GM23338 (cell line): ENCODE results near the gene PLA2G6. TPM values are rescaled to one million over a fixed set of nuclear protein-coding genes. Genes with fewer than 3 reads are reported as not detected.
A peak's percentile ranks its signal among the peaks of the same experiment; 100 is the strongest.

Source experiments
- ATAC-seq: fragments of 200-7000 bp; cut with Tn5 transposase; 3 replicates; pipeline ENCODE4 v1.9.1; 2020
- DNase-seq: peaks from one replicate; pipeline ENCODE4 v3.0.0-alpha.2; 2015; ENCODE audit warnings: low spot score
- H2AFZ ChIP-seq: fragments of 200-600 bp; sonication (generic); 2 replicates; pipeline ENCODE4 v1.8.0; 2016; ENCODE audit warnings: antibody characterized with exemption, mild to moderate bottlenecking, moderate library complexity
- H3F3A ChIP-seq: fragments of 200-600 bp; sonication (generic); replicated peaks from 2 replicates; pipeline ENCODE4 v1.8.0; 2017; ENCODE audit warnings: antibody characterized with exemption, mixed run types, low read depth
- H3K27ac ChIP-seq: fragments of 200-600 bp; sonication (generic); 2 replicates; pipeline ENCODE4 v1.6.1; 2016; ENCODE audit warnings: low read depth
- H3K27me3 ChIP-seq: fragments of 200-600 bp; sonication (generic); 2 replicates; pipeline ENCODE4 v1.8.0; 2016; ENCODE audit warnings: mild to moderate bottlenecking, mixed run types, moderate library complexity; ENCODE audit not compliant: insufficient read depth
- H3K36me3 ChIP-seq: fragments of 200-600 bp; sonication (generic); 2 replicates; pipeline ENCODE4 v1.8.0; 2016; ENCODE audit warnings: mild to moderate bottlenecking; ENCODE audit not compliant: insufficient read depth
- H3K4me1 ChIP-seq: fragments of 200-600 bp; sonication (generic); 2 replicates; pipeline ENCODE4 v1.8.0; 2016; ENCODE audit warnings: mild to moderate bottlenecking, moderate library complexity; ENCODE audit not compliant: insufficient read depth
- H3K4me2 ChIP-seq: fragments of 200-600 bp; sonication (generic); 2 replicates; pipeline ENCODE4 v1.7.1; 2017; ENCODE audit warnings: mixed run types
- H3K4me3 ChIP-seq: fragments of 200-600 bp; sonication (generic); 2 replicates; pipeline ENCODE4 v1.6.1; 2016; ENCODE audit warnings: mixed run types
- H3K79me2 ChIP-seq: fragments of 200-600 bp; sonication (generic); replicated peaks from 2 replicates; pipeline ENCODE4 v1.8.0; 2017; ENCODE audit warnings: mild to moderate bottlenecking; ENCODE audit not compliant: insufficient read depth
- H3K9me2 ChIP-seq: fragments of 200-600 bp; sonication (generic); 2 replicates; pipeline ENCODE4 v1.8.0; 2017; ENCODE audit not compliant: insufficient read depth
- H4K20me1 ChIP-seq: fragments of 200-600 bp; sonication (generic); replicated peaks from 2 replicates; pipeline ENCODE4 v1.8.0; 2017; ENCODE audit warnings: mild to moderate bottlenecking; ENCODE audit not compliant: insufficient read depth
- H3K27ac Mint-ChIP-seq: 2 replicates; pipeline ENCODE4 v1.8.0; 2020; ENCODE audit warnings: inconsistent platforms, mild to moderate bottlenecking, moderate library complexity, mixed read lengths
- H3K27me3 Mint-ChIP-seq: 3 replicates; pipeline ENCODE4 v1.8.0; 2022; ENCODE audit warnings: low read depth, mild to moderate bottlenecking, moderate library complexity, mixed read lengths, inconsistent platforms; ENCODE audit not compliant: insufficient read depth, poor library complexity
- H3K36me3 Mint-ChIP-seq: 3 replicates; pipeline ENCODE4 v1.8.0; 2021; ENCODE audit warnings: low read depth, mild to moderate bottlenecking, inconsistent platforms, moderate library complexity, mixed read lengths
- H3K4me1 Mint-ChIP-seq: 3 replicates; pipeline ENCODE4 v1.8.0; 2020; ENCODE audit warnings: mild to moderate bottlenecking, inconsistent platforms, mixed read lengths
- H3K4me3 Mint-ChIP-seq: 3 replicates; pipeline ENCODE4 v1.8.0; 2021; ENCODE audit warnings: moderate library complexity, mild to moderate bottlenecking, inconsistent platforms, mixed read lengths
- H3K9me3 Mint-ChIP-seq: 3 replicates; pipeline ENCODE4 v1.8.0; 2020; ENCODE audit warnings: moderate library complexity, mild to moderate bottlenecking, inconsistent platforms, mixed read lengths
- CREB1 ChIP-seq: fragments of 250-450 bp; sonication (Bioruptor Pico); IDR thresholded peaks from 2 replicates; pipeline ENCODE4 v1.5.0; 2020; ENCODE audit warnings: low read depth, mild to moderate bottlenecking, moderate library complexity
- CTCF ChIP-seq, 2 experiments: fragments of 200-600 bp in 1 of 2; sonication (generic) in 1 of 2; conservative IDR thresholded peaks; 2 replicates each; pipeline versions ENCODE4 v1.5.1 to v1.6.1; 2016 to 2017; ENCODE audit warnings: antibody characterized with exemption in 2 of 2, low read depth in 2 of 2, mild to moderate bottlenecking in 2 of 2, moderate library complexity in 1 of 2
- ETS1 ChIP-seq: IDR thresholded peaks from 2 replicates; pipeline ENCODE4 v1.6.1; 2016; ENCODE audit warnings: antibody characterized with exemption
- EZH2 ChIP-seq: fragments of 200-600 bp; sonication (generic); IDR thresholded peaks from one replicate; pipeline ENCODE4 v1.8.0; 2017; ENCODE audit warnings: antibody characterized with exemption, mild to moderate bottlenecking, low read depth; ENCODE audit not compliant: unreplicated experiment
- EZH2phosphoT487 ChIP-seq: fragments of 200-600 bp; sonication (generic); IDR thresholded peaks from one replicate; pipeline ENCODE4 v1.8.1; 2018; ENCODE audit warnings: antibody characterized with exemption; ENCODE audit not compliant: unreplicated experiment
- JUNB ChIP-seq: IDR thresholded peaks from one replicate; pipeline ENCODE4 v1.6.1; 2016; ENCODE audit warnings: antibody characterized with exemption; ENCODE audit not compliant: unreplicated experiment
- NANOG ChIP-seq: IDR thresholded peaks from 2 replicates; pipeline ENCODE4 v1.6.1; 2016; ENCODE audit warnings: antibody characterized with exemption, borderline replicate concordance
- POLR2AphosphoS5 ChIP-seq: IDR thresholded peaks from 2 replicates; pipeline ENCODE4 v1.6.1; 2016; ENCODE audit warnings: antibody characterized with exemption, low read depth
- REST ChIP-seq: IDR thresholded peaks from one replicate; pipeline ENCODE4 v1.6.1; 2018; ENCODE audit warnings: antibody characterized with exemption; ENCODE audit not compliant: unreplicated experiment
- STAT1 ChIP-seq: IDR thresholded peaks from one replicate; pipeline ENCODE4 v1.6.1; 2016; ENCODE audit warnings: antibody characterized with exemption; ENCODE audit not compliant: unreplicated experiment
- ZNF114 ChIP-seq: fragments of 250-450 bp; sonication (Bioruptor Pico); IDR thresholded peaks from 2 replicates; pipeline ENCODE4 v1.5.0; 2020; ENCODE audit warnings: mild to moderate bottlenecking, moderate library complexity
- ZNF331 ChIP-seq: fragments of 250-450 bp; sonication (Bioruptor Pico); IDR thresholded peaks from 2 replicates; pipeline ENCODE4 v1.5.0; 2020; ENCODE audit warnings: low read depth, mild to moderate bottlenecking, moderate library complexity
- ZNF462 ChIP-seq: fragments of 250-450 bp; sonication (Bioruptor Pico); IDR thresholded peaks from 2 replicates; pipeline ENCODE4 v1.5.0; 2020; ENCODE audit warnings: mild to moderate bottlenecking, moderate library complexity
- polyA plus RNA-seq: library from polyadenylated mRNA; unstranded; fragments of >200 nt; fragmentation: Nextera tagmentation; extraction: Ambion mirVana; gene quantifications from 2 replicates; pipeline ENCODE4 v1.2.1, GENCODE V29; 2016
- total RNA-seq: library from RNA; depleted of rRNA; stranded (reverse); fragments of >200 nt; shearing (Covaris generic); gene quantifications from 2 replicates; pipeline ENCODE4 v1.2.3, GENCODE V29; 2014

Gene PLA2G6
- total and polyA plus RNA-seq, 2 experiments from 2014 or later, result 4.5 to 12.6 TPM

GRCh38 chr22:38082986-38083710 is 98.5 kb downstream of the PLA2G6 start:
- DNase-seq (no peak), ATAC-seq (no peak)
- H3F3A ChIP-seq, result no peaks in the 10 kb centered on the region
- H3K4me2 ChIP-seq, result peak overlapping the region; percentile 78; the same call in 1 of the 2 replicates
- H3K9me3 Mint-ChIP-seq, result no peaks in the 10 kb centered on the region
- H3K79me2 ChIP-seq, result no peaks in the 10 kb centered on the region
- H3K27ac ChIP-seq, result no peak overlapping the region
- peaks cover 38% of the 10 kb centered on the region for H3K27me3 ChIP-seq
- H3K27me3 Mint-ChIP-seq, result peaks cover 34% of the 10 kb centered on the region
- no peaks in the 10 kb centered on the region; the same call in 1 of the 2 replicates for H4K20me1 ChIP-seq
- H3K36me3 Mint-ChIP-seq, result no peaks in the 10 kb centered on the region; the same call in 2 of the 3 replicates
- H3K4me3 ChIP-seq, result peak overlapping the region; percentile 51; the same call in 1 of the 2 replicates
- TF ChIP-seq EZH2phosphoT487 (no peak), EZH2 (no peak), ZNF114 (CRISPR knock-in tag) (no peak), CREB1 (no peak), REST (no peak), CTCF (conservative IDR thresholded peaks at IDR 0.05; ENCODE audit: low read depth in 2 of 2) (no peak), ZNF331 (CRISPR knock-in tag) (no peak), STAT1 (no peak), NANOG (no peak), POLR2AphosphoS5 (no peak), ETS1 (no peak), JUNB (no peak), ZNF462 (CRISPR knock-in tag) (no peak)
- H3K27ac Mint-ChIP-seq, result no peak overlapping the region
- no peak overlapping the region for H2AFZ ChIP-seq
- H3K4me3 Mint-ChIP-seq, result no peak overlapping the region
- H3K4me1 Mint-ChIP-seq, result peaks cover 7% of the 10 kb centered on the region; the same call in 2 of the 3 replicates
- peaks cover 25% of the 10 kb centered on the region; the same call in 1 of the 2 replicates for H3K4me1 ChIP-seq
- no peaks in the 10 kb centered on the region for H3K36me3 ChIP-seq
- no peaks in the 10 kb centered on the region for H3K9me2 ChIP-seq
